Cardiac muscle cell (in vitro differentiated cells and primary cell): ENCODE data around the gene IRAK2. TPM values are rescaled to one million over a fixed set of nuclear protein-coding genes. Genes with fewer than 3 reads are reported as not detected.

Experiments
- DNase-seq, 2 donors: peaks; one replicate each; pipeline versions ENCODE4 v3.0.0 to v3.0.0-alpha.2; 2010 to 2017; ENCODE audit warnings: low read depth in 1 of 2, low spot score in 1 of 2
- H3K27ac ChIP-seq: fragments of 200-600 bp; sonication (generic); 2 replicates; pipeline ENCODE4 v1.5.1; 2016
- H3K27me3 ChIP-seq: fragments of 200-600 bp; sonication (generic); 2 replicates; pipeline ENCODE4 v1.6.0; 2016; ENCODE audit warnings: control low read depth
- H3K36me3 ChIP-seq: fragments of 200-600 bp; sonication (generic); 2 replicates; pipeline ENCODE4 v1.5.1; 2016; ENCODE audit warnings: control low read depth
- H3K4me1 ChIP-seq: fragments of 200-600 bp; sonication (generic); 2 replicates; pipeline ENCODE4 v1.8.1; 2017; ENCODE audit warnings: low read depth, mild to moderate bottlenecking, mixed run types
- H3K4me3 ChIP-seq: fragments of 200-600 bp; sonication (generic); 2 replicates; pipeline ENCODE4 v1.5.1; 2016; ENCODE audit warnings: mild to moderate bottlenecking
- H3K9me3 ChIP-seq: fragments of 200-600 bp; sonication (generic); 2 replicates; pipeline ENCODE4 v1.5.1; 2017; ENCODE audit warnings: low read depth, mild to moderate bottlenecking, control low read depth
- polyA plus RNA-seq: library from polyadenylated mRNA; unstranded; fragments of >200 nt; fragmentation: Nextera tagmentation; extraction: Ambion mirVana; gene quantifications from 2 replicates; pipeline ENCODE4 v1.2.1, GENCODE V29; 2016
- total RNA-seq: library from RNA; depleted of rRNA; stranded (reverse); fragments of >200 nt; gene quantifications from 2 replicates; pipeline ENCODE4 v1.2.3, GENCODE V29; 2016
- TF ChIP-seq, protein P1 (sequence below): IDR thresholded peaks from 2 replicates; pipeline ENCODE4 v1.5.1; 2012; ENCODE audit warnings: low read depth, mild to moderate bottlenecking, low read length

The IRAK2 gene
- total and polyA plus RNA-seq, 2 experiments from 2014 or later: 1.1 to 2.1 TPM

- Histone ChIP-seq H3K4me1 (peaks cover 11% of the 10 kb centered on the region), H3K27me3 (no peaks in the 10 kb centered on the region), H3K27ac (no peak overlapping the region), H3K36me3 (no peaks in the 10 kb centered on the region), H3K9me3 (no peaks in the 10 kb centered on the region), H3K4me3 (no peak overlapping the region)
- DNase-seq: peak in 1 of 2 donors; percentile 55
- TF ChIP-seq, protein P1, sequence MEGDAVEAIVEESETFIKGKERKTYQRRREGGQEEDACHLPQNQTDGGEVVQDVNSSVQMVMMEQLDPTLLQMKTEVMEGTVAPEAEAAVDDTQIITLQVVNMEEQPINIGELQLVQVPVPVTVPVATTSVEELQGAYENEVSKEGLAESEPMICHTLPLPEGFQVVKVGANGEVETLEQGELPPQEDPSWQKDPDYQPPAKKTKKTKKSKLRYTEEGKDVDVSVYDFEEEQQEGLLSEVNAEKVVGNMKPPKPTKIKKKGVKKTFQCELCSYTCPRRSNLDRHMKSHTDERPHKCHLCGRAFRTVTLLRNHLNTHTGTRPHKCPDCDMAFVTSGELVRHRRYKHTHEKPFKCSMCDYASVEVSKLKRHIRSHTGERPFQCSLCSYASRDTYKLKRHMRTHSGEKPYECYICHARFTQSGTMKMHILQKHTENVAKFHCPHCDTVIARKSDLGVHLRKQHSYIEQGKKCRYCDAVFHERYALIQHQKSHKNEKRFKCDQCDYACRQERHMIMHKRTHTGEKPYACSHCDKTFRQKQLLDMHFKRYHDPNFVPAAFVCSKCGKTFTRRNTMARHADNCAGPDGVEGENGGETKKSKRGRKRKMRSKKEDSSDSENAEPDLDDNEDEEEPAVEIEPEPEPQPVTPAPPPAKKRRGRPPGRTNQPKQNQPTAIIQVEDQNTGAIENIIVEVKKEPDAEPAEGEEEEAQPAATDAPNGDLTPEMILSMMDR: no peak
Observed at GRCh38 chr3:10198761-10199649, 34.3 kb downstream of the IRAK2 start.

DNA sequence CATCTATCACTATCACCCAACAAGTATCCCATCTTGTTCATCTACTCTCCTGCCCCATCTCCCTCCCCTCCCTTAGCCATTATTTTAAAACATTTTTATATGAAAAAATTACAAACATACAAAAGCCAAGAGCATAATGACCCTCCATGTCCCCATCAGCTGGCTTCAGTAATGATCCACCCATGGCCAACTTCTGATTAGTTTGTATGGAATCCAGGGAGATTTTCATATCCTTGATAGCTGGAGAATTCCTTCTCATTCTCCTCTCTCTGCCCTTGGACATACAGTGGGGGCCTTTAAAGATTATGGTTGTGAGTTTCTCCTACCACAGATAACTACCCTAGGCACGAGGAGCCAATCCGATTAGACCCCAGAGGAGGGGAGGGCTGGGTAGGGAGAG is 40.2 kb downstream of the IRAK2 start:
- Histone ChIP-seq H3K36me3 (no peaks in the 10 kb centered on the region), H3K27ac (no peak overlapping the region), H3K27me3 (no peaks in the 10 kb centered on the region), H3K9me3 (no peaks in the 10 kb centered on the region), H3K4me1 (no peaks in the 10 kb centered on the region), H3K4me3 (no peak overlapping the region)
- no peak for DNase-seq
- TF ChIP-seq, protein P1: no peak

DNA sequence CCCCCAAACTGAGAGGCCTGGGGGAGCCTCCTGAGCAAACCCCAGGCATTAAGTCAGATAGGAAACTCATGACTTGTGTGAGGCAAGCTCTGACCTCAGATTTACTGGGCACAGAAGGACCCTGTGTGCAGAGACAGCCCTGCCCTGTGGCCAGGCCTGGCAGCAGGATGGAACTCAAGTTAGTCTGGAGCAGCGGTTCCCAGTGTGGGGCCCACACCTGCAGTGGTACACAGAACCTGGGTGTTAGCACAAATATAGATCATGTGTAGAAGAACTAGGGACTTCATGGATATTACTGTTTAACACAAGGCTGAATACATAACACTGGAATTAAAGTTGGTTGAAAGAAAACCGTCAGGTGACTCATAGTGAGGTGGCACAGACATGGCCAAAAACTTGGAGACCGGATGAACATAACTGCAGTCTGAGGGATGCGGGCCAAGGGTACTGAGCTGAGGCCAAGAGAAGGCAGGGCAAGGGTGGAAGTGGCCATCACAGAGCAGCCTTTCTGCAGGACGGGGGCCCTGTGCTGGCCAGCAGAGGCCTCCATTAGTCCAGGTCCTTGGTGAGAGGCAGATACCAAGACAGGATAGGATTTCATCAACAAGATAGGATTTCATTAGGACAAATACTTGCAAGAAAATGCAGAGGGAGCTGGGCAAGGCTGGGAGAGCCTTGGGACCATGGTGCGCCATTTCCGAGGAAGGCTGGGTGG is 40.9 kb downstream of the IRAK2 start:
- Histone ChIP-seq H3K27me3 (no peaks in the 10 kb centered on the region), H3K4me1 (no peaks in the 10 kb centered on the region), H3K27ac (no peak overlapping the region), H3K4me3 (no peak overlapping the region), H3K36me3 (no peaks in the 10 kb centered on the region), H3K9me3 (no peaks in the 10 kb centered on the region)
- TF ChIP-seq, protein P1: no peak
- DNase-seq: peak in 1 of 2 donors; percentile 85

- Histone ChIP-seq H3K4me1 (no peaks in the 10 kb centered on the region), H3K27ac (no peak overlapping the region)
Observed at GRCh38 chr3:10206166-10206511, 41.4 kb downstream of the IRAK2 start.

GRCh38 chr3:10213156-10213792 is 48.6 kb downstream of the IRAK2 start:
- TF ChIP-seq, protein P1: no peak
- Histone ChIP-seq H3K27ac (no peak overlapping the region), H3K27me3 (no peaks in the 10 kb centered on the region), H3K4me3 (no peak overlapping the region), H3K4me1 (no peaks in the 10 kb centered on the region), H3K36me3 (no peaks in the 10 kb centered on the region), H3K9me3 (no peaks in the 10 kb centered on the region)
- DNase-seq: no peak

More at GRCh38 chr3:10206166-10206511, 41.4 kb downstream of the IRAK2 start:
- Histone ChIP-seq H3K4me3 (no peak overlapping the region), H3K9me3 (no peaks in the 10 kb centered on the region), H3K27me3 (no peaks in the 10 kb centered on the region), H3K36me3 (no peaks in the 10 kb centered on the region)
- DNase-seq: no peak
- TF ChIP-seq, protein P1: no peak
